Measurements from ENCODE around the gene TMOD2.

Gene TMOD2

DNA sequence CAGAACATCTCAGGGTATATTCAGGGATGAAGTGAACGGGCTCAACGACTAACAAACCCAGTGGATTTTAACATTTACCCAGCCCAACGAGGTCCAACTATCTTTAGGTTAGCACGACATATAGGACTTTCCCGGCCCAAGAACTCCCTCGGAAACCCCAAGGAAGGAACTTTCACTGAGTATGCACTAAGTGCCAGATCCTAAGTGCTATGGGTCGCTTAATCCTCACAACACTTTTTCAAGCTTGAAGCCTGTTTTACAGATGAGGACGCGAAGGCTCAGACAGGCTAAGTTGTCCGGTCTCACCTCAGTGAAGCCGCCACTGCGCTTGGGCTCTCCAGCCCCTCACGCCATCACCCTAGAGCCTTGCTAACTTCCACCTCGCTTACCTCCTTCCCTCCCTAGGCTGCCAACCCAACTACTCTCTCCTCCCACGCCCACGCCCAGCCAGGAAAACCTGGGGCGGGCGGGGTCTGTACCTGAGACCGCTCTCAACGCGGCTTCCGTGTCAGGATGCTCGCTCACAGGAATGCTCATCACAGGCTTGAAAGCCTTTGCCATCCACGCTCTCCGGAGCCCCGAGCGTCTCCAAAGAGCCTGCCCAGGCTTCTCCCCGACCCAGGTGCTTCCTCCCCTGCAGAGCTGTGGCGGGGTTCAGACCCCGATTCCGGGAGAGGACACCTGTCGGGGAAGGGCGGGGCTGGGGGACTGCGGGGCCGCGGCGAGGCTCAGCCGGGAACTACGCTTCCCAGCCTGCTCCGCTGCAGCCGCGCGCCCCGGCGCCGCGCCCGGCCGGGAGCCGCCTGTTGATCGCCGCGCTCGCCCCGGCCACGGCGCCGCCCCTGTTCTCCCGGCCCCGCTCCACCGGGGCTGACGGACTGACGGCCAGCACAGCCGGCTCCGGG is at the start of gene TMOD2:
TSS of gene TMOD2 (plus strand) at position 806 of the 905 bp plus-strand sequence. CDS start 14,845 bp downstream, outside the sequence.
- peak; percentile 40 for DNase-seq

DNA sequence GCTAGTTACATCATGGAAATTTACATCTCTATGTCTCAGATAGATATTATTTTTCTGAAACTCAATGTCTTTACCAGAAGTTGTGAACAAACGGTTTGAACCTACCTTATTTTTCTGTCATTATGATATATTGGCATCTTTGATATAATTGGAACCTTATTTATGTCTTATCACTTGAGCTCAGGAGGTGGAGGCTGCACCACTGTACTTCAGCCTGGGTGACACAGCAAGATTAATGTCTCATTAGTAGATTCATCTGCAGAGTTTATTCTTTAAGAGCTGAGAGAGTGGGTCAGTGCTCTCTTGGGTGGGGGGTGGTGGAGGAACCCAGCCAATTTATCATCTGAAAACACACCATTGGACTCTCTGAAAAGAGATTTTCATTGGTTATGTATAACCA is 48.7 kb upstream of the TMOD2 start:
- no peak for DNase-seq

DNA sequence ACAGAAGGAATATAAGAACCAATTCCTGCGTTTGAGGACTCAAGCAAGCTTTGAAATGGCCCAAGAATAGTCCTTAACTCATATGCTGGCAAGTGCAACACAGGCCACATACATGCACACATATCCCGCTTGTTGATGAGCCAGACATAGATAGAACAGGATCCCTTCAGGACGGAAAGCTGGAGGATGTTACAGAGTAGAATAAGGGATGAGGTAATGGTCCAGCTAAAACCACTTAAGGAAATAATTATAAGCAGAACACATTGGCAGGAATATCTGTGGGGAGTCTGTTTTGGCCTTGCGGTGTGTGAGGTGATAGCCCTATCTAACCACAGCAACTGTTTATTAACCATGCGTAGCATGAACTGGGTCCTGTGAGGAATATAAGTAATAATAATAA is 45.1 kb upstream of the TMOD2 start:
- peak; percentile 43 for DNase-seq

DNA sequence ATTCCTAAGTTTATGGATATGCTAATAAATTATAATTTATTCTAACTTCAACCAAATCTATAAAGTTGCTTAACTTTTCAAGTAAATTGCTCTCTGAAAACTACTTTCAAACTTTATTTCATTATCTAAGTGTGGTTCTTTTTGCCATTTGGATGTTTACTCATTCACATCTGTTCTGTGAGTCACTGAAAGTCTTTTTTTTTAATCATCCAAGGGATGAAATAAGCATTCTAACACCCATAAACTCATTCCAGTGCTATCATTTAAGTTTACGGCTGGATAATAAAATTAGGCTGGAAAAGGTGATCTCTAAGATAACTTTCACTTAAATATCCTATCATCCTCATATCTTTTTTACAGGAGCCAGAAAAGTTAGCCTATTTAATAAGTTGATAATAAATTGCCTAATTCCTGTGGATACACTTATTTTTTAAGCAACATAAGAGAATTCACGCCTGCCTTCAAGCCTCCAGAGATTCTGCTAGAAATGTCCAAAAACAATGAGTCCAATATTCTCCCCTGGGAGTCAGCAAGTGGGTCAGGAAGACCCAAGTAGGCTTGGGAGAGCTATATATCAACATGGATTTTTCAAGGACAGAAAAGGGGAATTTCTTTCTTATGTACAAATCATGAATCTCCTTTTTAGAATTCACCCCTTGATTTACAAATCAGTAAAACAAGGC is 44.3 kb upstream of the TMOD2 start:
- no peak for DNase-seq

DNA sequence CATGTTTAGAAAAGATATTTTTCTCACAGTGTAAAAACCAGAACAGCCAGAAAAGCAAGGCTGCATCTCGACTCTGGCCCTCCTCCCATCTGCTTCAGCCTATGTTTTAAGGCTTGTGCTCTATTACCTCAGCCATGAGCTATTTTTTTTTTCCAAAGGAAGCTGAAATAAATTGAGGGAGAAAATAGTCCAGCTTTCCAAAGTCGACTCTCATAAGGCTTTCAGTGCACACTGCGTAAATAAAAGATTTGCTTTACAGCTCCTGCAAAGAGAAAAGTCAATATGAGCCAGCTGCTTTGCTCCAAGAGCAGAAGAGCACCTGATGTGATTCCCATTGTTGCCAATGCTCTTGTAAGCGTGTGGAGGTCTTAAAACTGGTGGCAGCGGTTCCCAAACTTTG is 43.4 kb upstream of the TMOD2 start:
- peak; percentile 46 for DNase-seq

DNA sequence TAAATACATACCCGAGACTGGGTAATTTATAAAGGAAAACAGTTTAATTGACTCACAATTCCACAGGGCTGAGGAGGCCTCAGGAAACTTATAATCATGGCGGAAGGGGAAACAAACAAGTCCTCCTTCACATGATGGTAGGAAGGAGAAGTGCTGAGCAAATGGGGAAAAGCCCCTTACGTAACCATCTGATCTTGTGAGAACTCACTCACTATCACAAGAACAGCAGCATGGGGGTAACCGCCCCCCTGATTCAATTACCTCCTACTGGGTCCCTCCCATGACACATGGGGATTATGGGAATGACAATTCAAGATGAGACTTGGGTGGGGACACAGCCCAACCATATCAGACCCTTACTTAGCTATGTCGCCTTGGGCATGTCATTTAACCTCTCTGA is 42.4 kb upstream of the TMOD2 start:
- no peak for DNase-seq

DNA sequence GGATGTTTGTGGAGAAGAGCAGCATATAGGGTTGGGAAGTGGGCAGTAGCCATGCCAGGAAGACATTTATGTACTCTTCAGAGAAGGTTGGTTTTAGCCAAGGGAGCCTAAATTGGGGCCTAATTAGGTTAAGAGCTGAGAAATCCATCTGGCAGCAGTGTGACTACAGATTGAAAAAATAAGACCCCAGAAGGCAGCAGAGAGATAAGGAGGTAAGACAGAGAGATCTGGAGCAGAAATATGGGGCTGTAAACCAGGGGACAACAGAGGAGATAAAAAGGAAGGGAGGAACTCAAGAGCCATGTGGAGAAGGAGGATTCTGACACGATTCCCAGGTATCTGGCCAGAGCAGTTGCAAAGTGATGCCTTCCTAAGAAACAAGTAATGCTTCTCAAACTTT is 37.2 kb upstream of the TMOD2 start:
- DNase-seq, result no peak

DNA sequence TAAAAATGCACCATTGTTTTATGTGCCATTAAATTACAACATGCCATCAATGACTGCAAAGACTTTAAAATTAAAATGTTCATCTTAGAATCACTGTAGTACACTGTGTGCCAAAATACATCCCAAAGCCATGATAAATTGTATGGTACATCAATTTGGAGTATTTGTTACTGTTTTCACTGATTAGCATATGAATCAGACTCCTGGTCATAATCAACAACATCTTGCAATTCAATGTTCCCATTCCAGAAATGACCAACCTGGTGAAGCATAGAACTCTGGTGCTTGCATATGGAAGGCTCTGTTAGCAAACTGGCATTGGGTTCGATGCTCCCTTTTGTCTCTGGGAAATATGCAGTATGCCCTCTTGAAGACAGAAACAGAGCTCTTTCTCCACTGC is 36.5 kb upstream of the TMOD2 start:
- DNase-seq, result no peak

DNA sequence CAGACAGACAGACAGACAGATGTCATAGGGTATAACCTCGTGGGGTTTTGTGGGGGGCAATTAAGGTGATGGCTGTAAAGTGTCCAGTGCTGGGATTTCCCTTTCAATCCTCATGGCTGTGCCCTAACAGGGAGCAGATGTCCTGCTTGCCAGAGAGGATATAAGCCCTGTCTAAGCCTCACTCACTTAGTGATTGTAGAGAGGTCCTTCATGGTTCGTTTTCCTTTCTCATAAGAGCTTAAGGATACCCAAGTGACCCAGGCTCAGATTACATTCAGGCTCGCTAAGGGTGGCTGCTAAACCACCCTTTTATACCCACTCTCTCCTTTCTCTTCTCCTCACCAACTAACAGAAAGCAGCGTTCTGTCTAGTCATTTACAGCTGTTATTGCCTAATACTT is 33.2 kb upstream of the TMOD2 start:
- no peak for DNase-seq

DNA sequence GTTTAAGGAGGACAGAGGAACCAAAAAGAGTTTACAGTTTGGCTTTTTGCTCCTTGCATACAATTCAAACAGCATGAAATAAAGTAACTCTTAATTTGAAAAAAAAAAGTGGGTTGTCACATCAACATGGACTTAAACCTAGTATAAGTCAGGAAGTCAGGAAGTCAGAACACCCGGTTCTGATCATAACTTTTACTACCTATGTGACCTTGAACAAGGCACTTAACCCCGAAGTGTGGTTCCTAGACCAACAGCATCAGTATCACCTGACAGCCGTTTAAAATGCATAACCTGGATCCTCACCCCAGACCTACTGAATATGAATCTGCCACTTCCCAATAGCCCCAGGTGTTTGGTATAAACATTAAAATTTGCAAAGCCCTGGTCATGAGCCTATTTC is 32.7 kb upstream of the TMOD2 start:
- DNase-seq, result no peak

DNA sequence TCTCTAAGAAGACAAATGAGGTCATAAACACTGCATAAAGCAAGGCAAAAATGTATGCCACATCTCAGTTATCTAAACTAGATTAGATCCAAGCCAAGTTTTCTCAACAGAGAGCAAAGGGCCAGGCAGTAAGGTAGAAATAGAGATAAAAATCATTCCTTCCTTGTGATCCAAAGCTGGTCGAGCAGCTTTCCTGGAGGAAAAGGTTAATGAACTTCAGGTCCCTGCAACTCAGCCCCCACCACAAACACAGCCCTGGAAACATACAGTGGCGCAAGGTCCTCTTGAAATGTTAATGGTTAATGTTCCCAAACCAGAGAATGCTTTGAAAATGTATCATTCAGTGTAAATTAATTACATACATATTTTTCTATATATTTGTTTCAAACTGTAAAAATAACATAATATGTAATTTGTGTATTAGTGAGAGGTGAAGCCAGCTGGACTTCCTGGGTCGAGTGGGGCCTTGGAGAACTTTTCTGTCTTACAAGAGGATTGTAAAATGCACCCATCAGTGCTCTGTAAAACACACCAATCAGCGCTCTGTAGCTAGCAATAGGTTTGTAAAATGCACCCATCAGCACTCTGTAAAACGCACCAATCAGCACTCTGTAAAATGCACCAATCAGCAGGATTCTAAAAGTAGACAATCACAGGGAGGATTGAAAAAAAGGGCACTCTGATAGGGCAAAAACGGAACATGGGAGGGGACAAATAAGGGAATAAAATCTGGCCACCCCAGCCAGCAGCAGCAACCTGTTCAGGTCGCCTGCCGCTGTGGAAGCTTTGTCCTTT is 31.0 kb upstream of the TMOD2 start:
- no peak for DNase-seq

DNA sequence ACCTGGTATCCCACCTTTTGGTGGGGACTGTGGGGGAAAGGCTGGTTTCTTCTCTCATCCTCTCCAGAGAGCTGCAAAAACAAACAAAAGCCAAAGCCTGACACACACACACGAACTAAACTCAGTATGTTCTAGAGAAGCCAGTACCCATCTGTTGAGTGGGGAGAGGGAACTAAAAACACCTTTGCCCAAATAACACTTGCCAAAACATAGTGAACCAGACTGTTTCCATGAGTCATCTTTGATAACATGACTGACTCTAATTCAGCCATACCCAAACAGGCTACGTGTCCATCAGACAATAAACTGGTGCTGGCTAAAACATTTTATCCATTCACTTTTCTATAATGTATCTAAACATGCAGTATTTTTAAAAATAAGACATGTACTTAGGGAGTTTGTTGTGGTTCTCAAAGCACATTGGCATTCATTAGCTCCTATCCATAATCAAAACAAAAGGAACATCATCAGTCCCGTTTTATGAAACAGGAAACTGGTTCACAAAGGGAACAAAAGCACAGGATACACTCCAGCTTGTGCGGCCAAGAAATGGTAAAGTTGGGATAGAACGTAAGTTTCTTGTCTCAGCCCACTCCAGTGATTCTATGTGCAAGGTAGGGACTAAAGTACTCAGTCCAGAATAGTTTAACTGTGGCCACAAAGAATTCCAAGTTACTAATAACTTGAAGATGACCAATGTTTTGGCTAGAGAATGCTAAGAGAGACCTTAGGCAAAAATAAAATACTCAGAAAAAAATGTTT is 30.0 kb upstream of the TMOD2 start:
- no peak for DNase-seq

DNA sequence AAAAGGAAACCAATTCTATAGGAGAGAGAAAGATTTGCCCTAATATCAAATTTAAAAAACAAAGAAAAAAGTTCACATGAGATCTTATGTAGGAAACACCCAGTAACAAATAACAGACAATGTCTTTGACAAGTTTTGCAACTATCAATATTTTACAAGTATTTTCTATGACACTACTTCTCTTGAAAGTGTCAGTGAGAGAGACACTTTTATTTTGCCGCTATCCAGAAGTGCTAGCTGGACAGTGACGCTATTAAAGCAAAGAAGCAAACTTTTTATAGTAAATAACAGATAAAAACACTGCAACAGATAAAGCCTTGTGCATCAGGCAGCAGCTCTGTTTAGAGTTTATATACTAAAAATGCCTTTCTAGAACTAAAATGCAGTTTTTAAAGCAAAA is 27.2 kb upstream of the TMOD2 start:
- no peak for DNase-seq

DNA sequence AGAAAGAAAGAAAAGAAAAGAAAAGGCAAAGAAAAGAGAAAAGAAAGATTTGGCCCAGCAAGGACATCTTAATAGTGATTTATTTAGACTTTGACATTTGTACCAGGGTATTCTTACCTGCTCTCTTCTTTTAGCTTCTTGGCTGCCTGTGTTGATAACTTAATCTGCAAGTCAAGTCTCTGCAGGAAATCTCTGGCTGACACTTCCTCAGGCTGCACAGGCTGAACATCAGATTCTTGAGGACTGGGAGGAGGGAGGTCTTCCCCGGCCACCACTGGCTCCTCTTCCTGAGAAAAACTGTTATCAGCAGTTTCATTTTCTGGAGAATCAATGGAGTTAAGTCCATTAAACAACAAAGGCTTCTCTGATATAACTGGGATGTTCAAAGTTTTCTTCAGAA is 26.7 kb upstream of the TMOD2 start:
- no peak for DNase-seq

DNA sequence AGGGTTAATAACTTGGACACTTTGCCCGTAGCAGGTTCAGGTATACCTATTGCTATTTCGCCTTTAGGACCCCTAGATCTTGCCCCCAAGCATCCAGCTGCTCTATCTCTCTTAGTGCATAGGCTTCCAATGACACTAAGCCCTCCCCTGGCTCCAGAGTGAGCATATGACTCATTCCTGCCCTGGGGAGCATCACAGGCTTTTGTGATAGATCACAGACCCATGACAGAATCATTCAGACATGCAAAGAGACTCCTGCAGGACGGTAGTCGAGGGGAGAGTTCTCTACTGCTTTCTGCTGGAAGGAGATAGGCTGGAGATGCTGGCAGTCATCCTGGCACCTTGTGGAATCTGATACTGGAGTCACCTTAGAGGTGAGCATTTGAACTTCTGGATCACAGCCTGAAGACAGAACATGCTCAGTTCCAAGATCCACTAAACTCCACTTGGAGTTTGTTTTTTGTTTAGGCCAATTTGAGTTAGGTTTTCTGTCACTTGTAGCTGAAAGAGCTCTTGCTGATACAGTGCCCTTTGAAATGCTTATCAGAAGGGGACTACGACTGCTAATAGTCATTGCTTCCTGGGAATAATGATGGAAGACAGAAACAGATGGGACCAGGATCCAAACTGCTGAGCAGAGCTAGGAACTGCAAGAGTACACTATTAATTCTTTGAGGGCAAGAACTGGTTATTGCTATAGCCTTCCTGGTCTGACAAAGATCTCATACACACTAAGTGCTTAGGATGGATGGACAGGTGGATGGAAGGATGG is 24.9 kb upstream of the TMOD2 start:
- DNase-seq, result no peak

DNA sequence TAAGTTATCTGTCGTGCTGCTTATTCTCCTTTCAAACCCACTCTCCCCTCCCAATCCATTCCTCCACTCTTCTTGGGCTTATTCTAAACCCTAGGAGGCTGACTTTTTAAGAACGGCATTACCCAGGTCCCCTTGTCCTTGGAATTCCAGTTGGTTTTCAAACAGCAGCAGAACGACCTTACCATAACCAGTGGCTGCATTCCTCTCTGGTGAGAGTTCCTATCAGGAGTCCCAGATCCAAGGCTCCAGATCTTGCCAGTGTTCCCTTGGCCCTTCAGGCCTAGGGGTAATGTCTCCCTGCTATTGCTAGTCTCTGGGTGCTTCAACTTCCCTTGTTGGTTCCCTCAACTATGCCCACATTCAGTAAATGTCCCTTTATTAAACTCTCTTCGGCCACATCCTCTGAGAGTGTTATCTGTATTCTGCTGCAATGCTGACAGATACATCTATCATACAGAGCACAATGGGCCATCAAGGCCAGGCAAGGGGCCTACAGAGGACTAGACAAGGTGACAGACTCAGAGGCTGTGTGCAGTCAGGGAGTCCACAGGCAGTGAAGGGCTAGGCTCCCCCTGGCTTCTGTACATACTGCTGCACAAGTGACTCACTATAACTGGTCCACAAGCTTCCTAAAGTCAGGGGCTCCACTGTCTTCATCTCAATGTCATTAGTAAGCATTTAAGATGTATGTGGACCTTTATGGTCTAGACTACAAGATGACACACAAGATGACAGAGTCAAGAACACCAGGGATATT is 24.1 kb upstream of the TMOD2 start:
- DNase-seq, result no peak

DNA sequence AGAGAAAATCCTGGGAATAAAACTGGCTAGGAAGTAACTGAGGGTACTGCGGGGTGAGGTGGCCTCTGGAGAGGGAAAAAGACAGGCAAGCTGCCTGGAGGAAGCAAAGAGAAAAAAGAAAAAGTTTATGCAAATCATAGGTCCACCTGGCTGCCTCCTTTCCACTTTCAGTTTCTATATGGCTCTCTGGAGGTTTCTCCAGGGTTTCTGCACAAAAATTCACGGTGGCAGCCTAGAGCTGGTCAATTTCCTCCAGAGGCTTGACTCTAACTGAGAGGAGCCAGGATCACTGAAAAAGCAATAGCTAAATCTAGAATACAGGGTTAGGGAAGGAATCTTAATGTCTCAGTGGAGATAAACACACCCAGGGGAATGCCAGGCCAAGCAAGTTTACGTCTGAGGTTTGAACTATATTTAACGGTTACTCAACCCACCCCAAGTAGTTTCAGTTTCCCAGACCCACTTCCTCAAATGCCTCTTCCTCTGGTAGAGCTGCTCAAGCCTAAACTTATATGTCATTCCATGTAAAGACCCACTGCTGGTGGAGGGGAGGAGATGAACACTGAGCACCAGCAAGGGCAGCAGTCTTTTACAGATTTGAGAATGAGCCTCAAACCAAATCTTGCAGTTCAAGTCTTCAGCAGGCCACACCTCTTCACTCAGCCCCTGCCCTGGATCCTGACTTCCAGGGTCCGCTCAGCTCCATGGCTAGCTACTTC is 19.7 kb upstream of the TMOD2 start:
- no peak for DNase-seq

DNA sequence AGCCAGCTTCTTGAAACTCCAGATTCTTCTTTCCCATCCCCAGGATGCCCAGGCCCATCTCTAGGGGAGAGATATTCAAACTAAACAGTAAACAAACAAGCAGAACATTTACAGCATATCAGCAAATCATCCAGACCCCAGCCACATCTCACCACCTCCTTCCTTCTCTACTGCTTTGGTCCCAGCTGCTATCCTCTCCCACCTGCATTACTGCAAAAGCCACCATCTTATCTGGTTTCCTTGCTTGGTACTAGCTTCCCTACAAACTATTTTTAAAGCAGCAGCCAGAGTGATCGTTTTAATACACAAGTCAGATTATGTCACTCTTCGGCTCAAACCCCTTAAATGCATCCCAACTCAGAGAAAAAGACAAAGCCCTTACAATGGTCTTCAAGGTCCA is 18.8 kb upstream of the TMOD2 start:
- no peak for DNase-seq

DNA sequence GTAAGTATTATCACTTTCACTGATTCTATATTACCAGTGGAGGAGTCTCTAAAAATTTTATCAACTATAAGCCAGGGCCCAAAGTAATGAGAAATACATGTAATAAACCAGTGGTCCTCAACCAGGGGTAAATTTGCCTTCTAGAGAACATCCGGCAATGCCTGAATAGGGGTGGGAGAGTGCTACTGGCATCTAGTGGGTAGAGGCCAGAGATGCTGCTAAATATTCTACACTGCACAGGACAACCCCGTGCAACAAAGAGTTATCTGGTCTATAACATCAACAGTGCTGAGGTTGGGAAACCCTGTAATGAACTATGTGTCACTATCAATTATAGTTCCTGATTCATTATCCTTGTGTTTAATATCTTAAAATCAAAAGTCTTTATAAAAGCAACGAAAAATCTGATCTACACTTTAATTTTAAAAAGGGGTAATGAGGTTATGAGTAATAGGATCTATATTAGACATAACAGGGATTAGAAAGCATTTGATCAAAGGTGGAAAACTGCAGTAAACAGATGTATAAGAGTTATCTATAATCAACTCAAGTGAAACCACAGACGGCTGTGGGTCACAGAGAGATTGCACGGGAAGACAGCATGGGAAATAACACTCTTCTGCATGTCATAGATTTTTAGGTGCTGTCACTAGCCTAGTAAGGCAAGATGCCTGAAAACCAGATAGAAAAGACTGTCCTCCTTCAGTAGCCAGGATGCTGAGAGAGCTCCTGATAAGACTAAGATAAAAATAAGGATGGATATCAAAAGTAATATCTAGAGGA is 16.0 kb upstream of the TMOD2 start:
- DNase-seq, result no peak

DNA sequence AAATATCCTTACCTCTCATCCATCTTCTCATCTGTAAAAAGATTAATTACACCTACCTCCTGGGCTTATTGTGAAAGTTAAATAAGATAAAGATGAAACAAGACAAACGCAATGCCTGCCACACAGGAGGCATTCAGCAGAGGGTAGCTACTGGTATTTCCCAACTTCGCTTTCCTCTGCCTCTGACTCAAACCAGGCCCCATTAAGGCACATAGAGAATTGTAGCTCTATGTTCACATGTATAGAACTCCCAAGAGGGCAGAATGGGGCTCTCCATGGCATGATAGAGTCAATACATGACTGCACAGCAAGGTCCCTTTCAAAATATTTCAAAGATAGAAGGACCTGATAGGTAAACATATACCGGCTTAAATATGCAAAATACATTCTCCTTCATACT is 15.3 kb upstream of the TMOD2 start:
- no peak for DNase-seq

Data from left hindlimb (tissue), 1 donor.